OCI-LY1 (cell line): ENCODE results near the gene FBXW8.

Experiments
- H2AFZ ChIP-seq: fragments of 200-600 bp; sonication (generic), shearing (Covaris generic); 2 replicates; pipeline ENCODE4 v1.6.0; 2014; ENCODE audit warnings: antibody characterized with exemption, mild to moderate bottlenecking, low read length
- H3F3A ChIP-seq: fragments of 200-600 bp; sonication (generic), shearing (Covaris generic); 2 replicates; pipeline ENCODE4 v1.6.0; 2014; ENCODE audit warnings: mild to moderate bottlenecking, antibody characterized with exemption, low read length, moderate library complexity; ENCODE audit not compliant: insufficient read depth
- H3K27ac ChIP-seq: fragments of 200-600 bp; sonication (generic); 2 replicates; pipeline ENCODE4 v1.5.1; 2014; ENCODE audit warnings: low read length, mixed run types, mild to moderate bottlenecking, low read depth; ENCODE audit not compliant: poor library complexity, severe bottlenecking
- H3K27me3 ChIP-seq: fragments of 200-600 bp; sonication (generic); 2 replicates; pipeline ENCODE4 v1.6.0; 2014; ENCODE audit warnings: antibody characterized with exemption, mild to moderate bottlenecking, low read length, moderate library complexity; ENCODE audit not compliant: insufficient read depth
- H3K36me3 ChIP-seq: fragments of 200-600 bp; sonication (generic); 2 replicates; pipeline ENCODE4 v1.6.1; 2014; ENCODE audit warnings: mild to moderate bottlenecking, antibody characterized with exemption, low read length, moderate library complexity, mixed read lengths; ENCODE audit not compliant: insufficient read depth
- H3K4me1 ChIP-seq: fragments of 200-600 bp; sonication (generic); 2 replicates; pipeline ENCODE4 v1.5.1; 2014; ENCODE audit warnings: mild to moderate bottlenecking, low read length, moderate library complexity; ENCODE audit not compliant: insufficient read depth, severe bottlenecking
- H3K4me2 ChIP-seq: fragments of 200-600 bp; sonication (generic), shearing (Covaris generic); 2 replicates; pipeline ENCODE4 v1.6.1; 2014; ENCODE audit warnings: low read length
- H3K4me3 ChIP-seq: fragments of 200-600 bp; sonication (generic); 2 replicates; pipeline ENCODE4 v1.5.1; 2014; ENCODE audit warnings: low read length, low read depth, mild to moderate bottlenecking, mixed read lengths; ENCODE audit not compliant: poor library complexity, severe bottlenecking
- H3K79me2 ChIP-seq: fragments of 200-600 bp; shearing (Covaris generic); 2 replicates; pipeline ENCODE4 v1.6.1; 2016; ENCODE audit warnings: mixed run types, low read length, mixed read lengths; ENCODE audit not compliant: insufficient read depth
- H3K9ac ChIP-seq: fragments of 200-600 bp; sonication (generic), shearing (Covaris generic); 2 replicates; pipeline ENCODE4 v1.6.1; 2014; ENCODE audit warnings: mild to moderate bottlenecking, low read length, mixed read lengths
- H3K9me2 ChIP-seq: fragments of 200-600 bp; sonication (generic), shearing (Covaris generic); 2 replicates; pipeline ENCODE4 v1.6.1; 2014; ENCODE audit warnings: low read depth, mild to moderate bottlenecking, low read length, mixed read lengths
- H3K9me3 ChIP-seq: fragments of 200-600 bp; shearing (Covaris generic); 2 replicates; pipeline ENCODE4 v1.6.1; 2014; ENCODE audit warnings: low read length, mixed read lengths
- H4K20me1 ChIP-seq: fragments of 200-600 bp; sonication (generic), shearing (Covaris generic); 2 replicates; pipeline ENCODE4 v1.6.0; 2016; ENCODE audit warnings: mild to moderate bottlenecking, low read length; ENCODE audit not compliant: insufficient read depth
- EZH2 ChIP-seq: fragments of 200-600 bp; sonication (generic), shearing (Covaris generic); IDR thresholded peaks from 2 replicates; pipeline ENCODE4 v1.8.0; 2017; ENCODE audit warnings: borderline replicate concordance, mixed run types, mild to moderate bottlenecking, antibody characterized with exemption, low read length, moderate library complexity, mixed read lengths
- TF ChIP-seq, protein P1 (sequence below): fragments of 200-600 bp; sonication (generic), shearing (Covaris generic); IDR thresholded peaks from 2 replicates; pipeline ENCODE4 v1.5.1; 2017; ENCODE audit warnings: mild to moderate bottlenecking, antibody characterized with exemption, low read length, moderate library complexity, mixed read lengths

Gene FBXW8

DNA sequence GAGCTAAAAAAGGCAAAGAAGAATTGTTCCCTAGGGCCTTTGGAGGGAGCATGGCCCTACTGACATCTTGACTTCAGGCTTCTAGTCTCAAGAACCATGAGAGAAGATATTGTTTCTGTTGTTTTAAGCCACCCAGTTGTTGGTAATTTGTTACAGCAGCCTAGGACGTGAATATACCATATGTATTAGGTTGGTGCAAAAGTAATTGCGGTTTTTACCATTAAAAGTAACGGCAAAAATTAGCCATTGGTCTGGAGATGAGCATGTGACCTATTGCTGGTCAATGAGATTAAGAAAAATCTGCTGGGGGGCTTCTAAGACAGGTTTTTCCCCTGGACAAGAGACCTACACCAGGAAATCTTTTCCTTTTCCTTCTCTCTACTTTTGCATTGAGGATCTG, 19.7 kb upstream of the FBXW8 start:
- TF ChIP-seq EZH2, result no peak
- TF ChIP-seq, protein P1, sequence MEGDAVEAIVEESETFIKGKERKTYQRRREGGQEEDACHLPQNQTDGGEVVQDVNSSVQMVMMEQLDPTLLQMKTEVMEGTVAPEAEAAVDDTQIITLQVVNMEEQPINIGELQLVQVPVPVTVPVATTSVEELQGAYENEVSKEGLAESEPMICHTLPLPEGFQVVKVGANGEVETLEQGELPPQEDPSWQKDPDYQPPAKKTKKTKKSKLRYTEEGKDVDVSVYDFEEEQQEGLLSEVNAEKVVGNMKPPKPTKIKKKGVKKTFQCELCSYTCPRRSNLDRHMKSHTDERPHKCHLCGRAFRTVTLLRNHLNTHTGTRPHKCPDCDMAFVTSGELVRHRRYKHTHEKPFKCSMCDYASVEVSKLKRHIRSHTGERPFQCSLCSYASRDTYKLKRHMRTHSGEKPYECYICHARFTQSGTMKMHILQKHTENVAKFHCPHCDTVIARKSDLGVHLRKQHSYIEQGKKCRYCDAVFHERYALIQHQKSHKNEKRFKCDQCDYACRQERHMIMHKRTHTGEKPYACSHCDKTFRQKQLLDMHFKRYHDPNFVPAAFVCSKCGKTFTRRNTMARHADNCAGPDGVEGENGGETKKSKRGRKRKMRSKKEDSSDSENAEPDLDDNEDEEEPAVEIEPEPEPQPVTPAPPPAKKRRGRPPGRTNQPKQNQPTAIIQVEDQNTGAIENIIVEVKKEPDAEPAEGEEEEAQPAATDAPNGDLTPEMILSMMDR, result no peak
- H3K27ac ChIP-seq, result no peak overlapping the region
- H3K4me3 ChIP-seq, result no peak overlapping the region
- H2AFZ ChIP-seq, result no peak overlapping the region
- no peaks in the 10 kb centered on the region for H3K9me2 ChIP-seq
- H3K4me2 ChIP-seq, result no peak overlapping the region
- no peaks in the 10 kb centered on the region for H3K36me3 ChIP-seq
- H3F3A ChIP-seq, result no peaks in the 10 kb centered on the region
- H3K27me3 ChIP-seq, result peaks cover 3% of the 10 kb centered on the region; the same call in 1 of the 2 replicates
- no peaks in the 10 kb centered on the region for H3K4me1 ChIP-seq
- no peaks in the 10 kb centered on the region for H3K79me2 ChIP-seq
- H3K9me3 ChIP-seq, result 0 out of 2 replicates have a peak, but pooled peaks cover 3% of the 10 kb centered on the region
- H4K20me1 ChIP-seq, result no peaks in the 10 kb centered on the region
- H3K9ac ChIP-seq, result no peak overlapping the region

DNA sequence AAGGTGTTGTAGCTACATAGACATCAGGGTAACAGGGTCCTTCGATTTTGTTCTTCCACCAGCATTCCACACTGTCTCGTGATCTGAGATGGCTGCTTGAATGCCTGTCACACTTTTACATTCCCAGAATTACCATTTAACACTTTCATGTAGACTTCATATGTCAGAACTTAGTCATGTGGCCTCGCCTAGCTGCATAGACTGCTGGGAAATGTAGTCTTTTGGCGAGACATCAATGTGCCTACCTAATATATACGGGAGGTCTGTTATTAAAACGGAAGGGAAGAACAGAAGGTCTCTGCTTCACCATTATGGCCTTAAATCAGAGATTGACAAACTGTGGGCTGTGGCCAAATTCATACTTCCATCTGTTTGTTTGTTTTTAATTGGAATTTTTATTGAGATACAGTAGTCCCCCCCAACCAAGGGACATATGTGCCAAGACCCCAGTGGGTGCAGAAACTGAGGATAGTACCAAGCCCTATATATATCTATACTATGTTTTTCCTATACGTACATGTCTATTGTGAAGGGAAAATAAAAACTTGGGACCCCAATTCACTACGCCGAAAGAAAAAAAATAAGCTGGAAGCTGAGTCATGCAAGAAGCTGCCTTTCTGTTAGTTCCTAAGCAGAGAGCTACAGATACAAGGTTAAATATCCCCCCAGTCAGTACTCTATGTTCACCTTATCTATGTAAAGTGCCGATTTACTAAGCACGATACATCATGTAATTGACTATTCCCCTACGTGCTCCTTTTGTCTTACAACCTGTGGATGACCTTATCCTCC, 18.2 kb upstream of the FBXW8 start:
- H3K27ac ChIP-seq, result no peak overlapping the region
- TF ChIP-seq EZH2, result no peak
- TF ChIP-seq, protein P1, result no peak
- H2AFZ ChIP-seq, result no peak overlapping the region
- H3K4me3 ChIP-seq, result no peak overlapping the region
- no peak overlapping the region for H3K4me2 ChIP-seq
- no peak overlapping the region for H3K9ac ChIP-seq
- no peaks in the 10 kb centered on the region for H3K4me1 ChIP-seq
- no peaks in the 10 kb centered on the region for H3F3A ChIP-seq
- H3K27me3 ChIP-seq, result peaks cover 3% of the 10 kb centered on the region; the same call in 1 of the 2 replicates
- H3K9me2 ChIP-seq, result no peaks in the 10 kb centered on the region
- H3K9me3 ChIP-seq, result 0 out of 2 replicates have a peak, but pooled peaks cover 3% of the 10 kb centered on the region
- H3K36me3 ChIP-seq, result no peaks in the 10 kb centered on the region
- H3K79me2 ChIP-seq, result no peaks in the 10 kb centered on the region
- no peaks in the 10 kb centered on the region for H4K20me1 ChIP-seq

DNA sequence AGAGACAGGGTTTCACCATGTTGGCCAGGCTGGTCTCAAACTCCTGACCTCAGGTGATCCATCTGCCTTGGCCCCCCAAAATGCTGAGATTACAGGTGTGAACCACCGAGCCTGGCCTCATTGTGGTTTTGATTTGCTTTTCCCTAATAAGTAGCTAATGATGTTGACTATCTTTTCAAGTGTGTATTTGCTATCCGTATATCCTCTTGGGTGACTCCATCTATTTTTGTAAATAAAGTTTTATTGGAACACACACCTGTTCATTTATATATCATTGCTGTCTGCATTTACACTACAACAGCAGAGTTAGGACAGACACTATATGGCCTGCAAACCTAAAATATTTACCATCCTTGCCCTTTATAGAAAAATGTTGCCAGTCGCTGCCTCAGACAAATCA, 15.8 kb upstream of the FBXW8 start:
- H3K9me3 ChIP-seq, result 0 out of 2 replicates have a peak, but pooled peaks cover 3% of the 10 kb centered on the region
- no peaks in the 10 kb centered on the region for H3K9me2 ChIP-seq
- H3K79me2 ChIP-seq, result no peaks in the 10 kb centered on the region
- H4K20me1 ChIP-seq, result no peaks in the 10 kb centered on the region
- H3K27ac ChIP-seq, result no peak overlapping the region
- no peak overlapping the region for H3K4me2 ChIP-seq
- TF ChIP-seq EZH2, result no peak
- TF ChIP-seq, protein P1, result no peak
- no peak overlapping the region for H3K9ac ChIP-seq
- H3K4me3 ChIP-seq, result no peak overlapping the region
- no peaks in the 10 kb centered on the region for H3F3A ChIP-seq
- H3K36me3 ChIP-seq, result no peaks in the 10 kb centered on the region
- no peak overlapping the region for H2AFZ ChIP-seq
- no peaks in the 10 kb centered on the region for H3K27me3 ChIP-seq
- peaks cover 7% of the 10 kb centered on the region for H3K4me1 ChIP-seq
